Osteocyte (in vitro differentiated cells): ENCODE measurements around the gene SMAP1. TPM values are rescaled to one million over a fixed set of nuclear protein-coding genes. Genes with fewer than 3 reads are reported as not detected.

Experiments
- DNase-seq: peaks from one replicate; pipeline ENCODE4 v3.0.0; 2021; ENCODE audit warnings: mixed read lengths; ENCODE audit not compliant: unreplicated experiment; ENCODE audit errors: extremely low spot score
- H3K27ac Mint-ChIP-seq: one replicate; pipeline ENCODE4 v1.8.0; 2021; ENCODE audit warnings: mild to moderate bottlenecking, mixed read lengths; ENCODE audit not compliant: unreplicated experiment
- H3K27me3 Mint-ChIP-seq: one replicate; pipeline ENCODE4 v1.8.0; 2021; ENCODE audit warnings: mixed read lengths; ENCODE audit not compliant: unreplicated experiment
- H3K36me3 Mint-ChIP-seq: one replicate; pipeline ENCODE4 v1.8.0; 2021; ENCODE audit warnings: mixed read lengths; ENCODE audit not compliant: unreplicated experiment
- H3K4me1 Mint-ChIP-seq: one replicate; pipeline ENCODE4 v1.8.0; 2021; ENCODE audit warnings: mixed read lengths; ENCODE audit not compliant: unreplicated experiment
- H3K4me3 Mint-ChIP-seq: one replicate; pipeline ENCODE4 v1.8.0; 2021; ENCODE audit warnings: mild to moderate bottlenecking, moderate library complexity, mixed read lengths; ENCODE audit not compliant: unreplicated experiment
- H3K9me3 Mint-ChIP-seq: one replicate; pipeline ENCODE4 v1.8.0; 2021; ENCODE audit warnings: mixed read lengths; ENCODE audit not compliant: unreplicated experiment
- CTCF ChIP-seq: fragments of 200-600 bp; sonication (generic); IDR thresholded peaks from 2 replicates; pipeline ENCODE4 v1.5.0; 2021; ENCODE audit warnings: antibody characterized with exemption, mild to moderate bottlenecking, moderate library complexity
- total RNA-seq: library from RNA; stranded (reverse); gene quantifications from 2 replicates; pipeline ENCODE4 v1.2.1, GENCODE V29; 2021

SMAP1 gene
- total RNA-seq, 1 donor from 2014 or later, result 27.2 TPM

GRCh38 chr6:70629929-70630328, 37.8 kb upstream of the SMAP1 start:
- Mint-ChIP-seq H3K4me3 (no peak overlapping the region), H3K9me3 (no peaks in the 10 kb centered on the region), H3K36me3 (no peaks in the 10 kb centered on the region), H3K27ac (no peak overlapping the region), H3K4me1 (no peaks in the 10 kb centered on the region), H3K27me3 (peaks cover 3% of the 10 kb centered on the region)
- no peak for DNase-seq
- TF ChIP-seq CTCF, result no peak

- Mint-ChIP-seq H3K4me1 (no peaks in the 10 kb centered on the region), H3K36me3 (no peaks in the 10 kb centered on the region), H3K4me3 (no peak overlapping the region), H3K9me3 (no peaks in the 10 kb centered on the region), H3K27me3 (peaks cover 12% of the 10 kb centered on the region), H3K27ac (no peak overlapping the region)
- no peak for DNase-seq
- TF ChIP-seq CTCF, result no peak
Observed at GRCh38 chr6:70633870-70634269, 33.8 kb upstream of the SMAP1 start.

GRCh38 chr6:70636596-70636995, 31.1 kb upstream of the SMAP1 start:
- Mint-ChIP-seq H3K27me3 (peaks cover 18% of the 10 kb centered on the region), H3K4me3 (no peak overlapping the region), H3K4me1 (no peaks in the 10 kb centered on the region), H3K36me3 (no peaks in the 10 kb centered on the region), H3K9me3 (no peaks in the 10 kb centered on the region), H3K27ac (no peak overlapping the region)
- no peak for TF ChIP-seq CTCF
- no peak for DNase-seq

DNA sequence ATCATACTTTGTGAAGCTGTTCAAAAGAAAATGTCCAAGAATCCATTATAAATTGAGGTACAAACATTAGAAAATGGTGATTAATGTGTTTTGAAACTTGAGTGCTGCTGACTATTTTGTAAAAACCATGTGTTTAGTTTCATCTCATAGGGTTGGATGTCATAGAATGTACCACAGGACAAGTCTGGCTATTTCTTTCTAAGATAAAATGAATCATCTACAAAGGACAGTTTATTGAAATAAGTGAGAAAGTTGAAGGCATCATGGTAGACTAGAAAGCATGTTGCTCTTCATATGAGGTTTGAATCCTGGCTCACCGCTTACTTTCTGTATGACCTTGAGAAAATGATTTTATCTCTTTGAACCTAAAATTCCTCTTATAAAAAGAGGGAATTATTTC, 29.2 kb upstream of the SMAP1 start:
- Mint-ChIP-seq H3K36me3 (no peaks in the 10 kb centered on the region), H3K4me1 (no peaks in the 10 kb centered on the region), H3K27ac (no peak overlapping the region), H3K4me3 (no peak overlapping the region), H3K27me3 (peaks cover 18% of the 10 kb centered on the region), H3K9me3 (no peaks in the 10 kb centered on the region)
- no peak for TF ChIP-seq CTCF
- no peak for DNase-seq

GRCh38 chr6:70651326-70651905, 16.3 kb upstream of the SMAP1 start:
- DNase-seq, result no peak

More at GRCh38 chr6:70651326-70651905, 16.3 kb upstream of the SMAP1 start:
- Mint-ChIP-seq H3K36me3 (no peaks in the 10 kb centered on the region), H3K9me3 (no peaks in the 10 kb centered on the region), H3K27me3 (peaks cover 9% of the 10 kb centered on the region), H3K4me3 (no peak overlapping the region), H3K4me1 (no peaks in the 10 kb centered on the region), H3K27ac (no peak overlapping the region)
- TF ChIP-seq CTCF, result no peak
